ENCODE measurements around the gene FYB2. TPM values are rescaled to one million over a fixed set of nuclear protein-coding genes. Genes with fewer than 3 reads are reported as not detected.

The FYB2 gene, protein sequence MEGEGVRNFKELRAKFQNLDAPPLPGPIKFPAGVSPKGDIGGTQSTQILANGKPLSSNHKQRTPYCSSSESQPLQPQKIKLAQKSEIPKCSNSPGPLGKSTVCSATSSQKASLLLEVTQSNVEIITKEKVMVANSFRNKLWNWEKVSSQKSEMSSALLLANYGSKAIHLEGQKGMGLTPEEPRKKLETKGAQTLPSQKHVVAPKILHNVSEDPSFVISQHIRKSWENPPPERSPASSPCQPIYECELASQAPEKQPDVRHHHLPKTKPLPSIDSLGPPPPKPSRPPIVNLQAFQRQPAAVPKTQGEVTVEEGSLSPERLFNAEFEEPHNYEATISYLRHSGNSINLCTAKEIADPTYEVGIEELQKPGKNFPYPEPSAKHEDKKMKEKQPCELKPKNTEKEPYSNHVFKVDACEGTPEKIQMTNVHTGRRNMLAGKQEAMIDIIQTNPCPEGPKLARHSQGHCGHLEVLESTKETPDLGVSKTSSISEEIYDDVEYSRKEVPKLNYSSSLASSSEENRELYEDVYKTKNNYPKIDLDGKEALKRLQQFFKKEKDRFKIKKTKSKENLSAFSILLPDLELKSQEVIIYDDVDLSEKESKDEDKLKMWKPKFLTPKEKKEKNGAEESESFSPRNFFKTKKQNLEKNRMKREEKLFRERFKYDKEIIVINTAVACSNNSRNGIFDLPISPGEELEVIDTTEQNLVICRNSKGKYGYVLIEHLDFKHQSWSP
- polyA plus RNA-seq (ENCODE audit: insufficient read length in 4 of 4) = 1 to 10 TPM in 3 of 4 donors, under 1 TPM in 1; 0.70 to 1.4 (median 1.2) TPM

DNA sequence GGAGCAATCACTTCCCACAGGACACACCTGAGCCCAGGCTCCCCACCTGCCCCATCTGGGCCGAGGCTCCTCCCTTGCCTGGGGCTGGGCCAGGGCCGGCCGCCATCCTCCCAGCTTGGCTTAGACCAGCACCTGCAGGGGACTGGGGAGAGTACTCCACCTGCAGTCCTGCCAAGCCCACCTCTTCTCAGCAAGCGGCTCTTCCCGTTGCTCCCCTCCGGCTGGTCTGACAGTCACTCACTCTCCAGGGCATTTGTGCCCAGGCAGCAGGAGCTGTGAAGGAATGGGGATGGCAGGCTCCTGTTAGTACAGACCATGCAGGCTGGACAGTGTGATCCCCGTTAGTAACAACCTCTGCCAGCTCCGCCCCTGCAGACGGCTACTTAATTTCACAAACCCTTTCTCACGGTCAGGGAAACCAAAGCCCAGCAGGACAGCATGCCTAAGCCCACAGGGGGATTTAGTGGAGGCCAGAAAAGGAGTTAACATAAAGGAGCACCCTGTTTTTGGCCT lies at the start of gene FYB2:
TSS of gene FYB2 (minus strand) at position 18 of the 513 bp plus-strand sequence. CDS start 114 bp downstream, outside the sequence.
- DNase-seq (ENCODE audit: low read depth in 4 of 4, low spot score in 2 of 4) = no peak

DNA sequence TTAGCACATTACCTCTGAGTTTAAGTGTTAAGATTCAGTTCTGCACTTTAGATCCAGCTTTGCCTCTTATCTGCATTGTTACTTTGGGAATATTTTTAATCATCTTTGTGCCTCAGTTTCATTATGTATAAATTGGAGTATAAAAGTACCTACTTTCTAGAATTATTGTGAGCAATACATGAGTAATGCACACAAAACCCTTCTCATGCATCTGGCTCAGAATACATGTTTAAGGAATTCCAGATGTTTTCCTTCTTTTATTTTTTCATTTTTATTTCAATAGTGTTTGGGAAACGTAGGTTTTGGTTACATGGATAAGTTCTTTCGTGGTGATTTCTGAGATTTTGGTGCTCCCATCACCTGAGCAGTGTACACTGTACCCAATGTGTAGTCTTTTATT lies 49.6 kb upstream of the FYB2 start:
- no peak for DNase-seq (ENCODE audit: low read depth in 4 of 4, low spot score in 2 of 4)

DNA sequence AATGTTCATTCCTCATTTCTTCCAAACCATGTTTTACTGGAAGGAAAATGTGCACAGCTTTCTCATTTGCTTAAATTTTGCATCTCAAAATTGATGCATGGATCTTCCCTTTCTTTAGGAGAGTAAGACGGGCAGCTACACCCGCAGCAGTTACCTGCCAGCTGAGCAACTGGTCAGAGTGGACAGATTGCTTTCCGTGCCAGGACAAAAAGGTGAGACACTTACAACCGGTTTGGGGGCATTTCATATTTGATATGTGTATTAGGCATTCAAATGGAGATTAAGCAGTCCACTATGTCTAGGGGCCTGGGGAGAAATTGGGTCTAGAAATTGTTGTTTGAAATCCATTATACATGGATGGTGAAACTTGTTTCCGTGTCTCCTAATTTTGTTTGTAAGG lies 48.3 kb upstream of the FYB2 start:
- DNase-seq (ENCODE audit: low read depth in 4 of 4, low spot score in 2 of 4) = no peak

DNA sequence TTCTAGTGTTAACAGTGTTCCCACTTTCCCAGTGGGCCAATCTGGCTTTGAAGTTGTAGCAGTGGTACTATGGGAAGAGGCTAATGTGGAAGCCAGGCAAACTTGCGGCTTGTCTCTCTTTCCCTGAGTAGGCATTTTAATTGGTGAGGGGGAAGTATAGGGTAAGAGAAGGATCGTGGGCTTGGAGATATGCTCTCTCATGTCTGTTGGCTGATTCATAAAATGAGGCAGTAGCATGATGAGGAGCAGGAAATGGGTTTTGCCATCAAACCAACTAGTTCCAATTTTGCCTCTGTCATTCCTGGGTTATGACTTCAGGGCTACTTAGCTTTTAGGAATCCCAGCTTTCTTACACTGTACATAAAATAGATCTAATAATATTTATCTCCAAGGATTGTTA lies 47.5 kb upstream of the FYB2 start:
- no peak for DNase-seq (ENCODE audit: low read depth in 4 of 4, low spot score in 2 of 4)

DNA sequence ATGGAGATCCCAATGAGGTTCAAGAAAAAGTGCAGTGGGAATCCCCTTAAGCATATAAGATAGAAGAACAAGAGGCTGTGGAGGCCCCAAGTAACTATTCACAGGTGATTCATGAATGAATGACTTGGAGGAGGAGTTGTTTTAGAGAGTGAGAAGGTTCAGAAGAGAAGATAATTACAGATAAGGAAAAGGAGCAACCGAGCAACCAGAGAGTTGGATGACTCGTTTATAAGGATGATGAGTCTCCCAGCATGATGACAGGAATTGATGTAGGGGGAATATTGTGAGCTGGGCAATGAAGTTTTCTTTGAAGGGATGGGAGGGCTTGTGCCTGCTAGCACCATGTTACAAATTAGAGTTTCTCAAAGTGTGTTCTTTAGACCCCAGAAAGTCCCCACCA lies 45.2 kb upstream of the FYB2 start:
- DNase-seq (ENCODE audit: low read depth in 4 of 4, low spot score in 2 of 4) = no peak

DNA sequence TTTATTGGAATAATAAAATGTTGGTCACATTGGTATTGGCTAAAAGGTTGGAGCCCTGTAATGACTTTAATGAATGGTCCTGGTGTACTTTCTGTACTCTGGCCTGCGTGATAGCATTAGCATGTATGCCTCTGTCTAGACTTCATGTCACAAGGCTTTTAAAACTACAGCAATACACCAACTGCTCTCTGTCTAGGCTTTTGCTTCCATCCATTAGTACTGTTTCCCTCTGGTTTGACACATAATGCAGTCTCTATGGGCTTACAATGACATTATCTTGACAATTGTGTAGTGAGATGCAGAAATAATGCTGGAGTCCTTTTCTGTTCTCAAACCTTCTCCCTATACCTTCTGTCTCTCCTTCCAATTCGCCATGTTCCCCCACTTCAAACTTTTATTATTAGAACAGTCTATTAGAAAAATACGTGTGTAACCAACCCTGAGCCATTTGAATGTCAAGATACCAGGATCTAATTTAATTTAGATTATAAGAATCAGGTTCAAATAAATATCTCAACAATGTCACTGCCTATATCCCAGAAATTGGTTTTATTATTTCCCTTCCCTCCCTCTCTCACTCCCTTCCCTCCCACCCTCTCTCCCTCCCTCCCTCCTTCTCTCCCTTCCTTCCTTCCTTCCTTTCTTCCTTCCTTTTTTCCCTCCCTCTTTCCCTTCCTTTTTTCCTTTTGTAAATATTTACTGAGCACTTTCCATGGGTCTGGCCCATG lies 44.2 kb upstream of the FYB2 start:
- DNase-seq (ENCODE audit: low read depth in 4 of 4, low spot score in 2 of 4) = no peak

DNA sequence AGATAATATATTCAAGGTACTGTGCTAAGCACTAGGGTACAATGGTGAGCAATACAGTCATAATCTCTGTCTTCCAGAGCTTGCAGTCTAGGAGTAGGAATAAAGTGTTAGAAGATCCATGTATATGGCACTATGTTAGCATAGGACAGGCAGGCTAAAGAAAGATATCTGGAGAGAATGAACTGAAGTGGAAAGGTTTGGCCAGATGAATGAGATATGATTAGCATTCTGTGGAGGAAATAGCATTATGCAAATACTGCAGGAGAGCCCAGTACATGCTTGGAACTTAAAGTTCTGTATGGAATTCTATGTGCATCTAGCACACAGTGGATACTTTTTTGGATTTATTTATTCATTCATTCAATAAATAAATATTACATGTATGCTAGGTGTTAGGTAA lies 40.1 kb upstream of the FYB2 start:
- no peak for DNase-seq (ENCODE audit: low read depth in 4 of 4, low spot score in 2 of 4)

DNA sequence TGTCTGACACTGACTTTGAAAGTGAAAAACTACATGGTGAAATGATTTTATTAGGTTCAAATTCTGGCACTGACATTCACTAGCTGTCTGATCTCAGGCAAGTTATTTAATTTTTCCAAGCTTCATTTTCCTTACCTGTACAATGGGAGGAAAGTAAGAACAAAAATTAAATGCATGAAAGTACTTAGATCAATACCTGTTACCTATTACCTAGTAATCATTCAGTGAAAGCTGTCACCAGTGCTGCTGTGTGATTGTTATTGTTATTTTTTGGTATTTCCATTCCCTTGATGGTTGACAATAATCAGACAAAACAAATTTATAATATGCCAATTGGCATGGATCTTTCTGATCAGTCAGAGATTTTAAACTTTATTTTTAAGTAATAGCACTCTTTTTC lies 37.0 kb upstream of the FYB2 start:
- DNase-seq (ENCODE audit: low read depth in 4 of 4, low spot score in 2 of 4) = no peak

DNA sequence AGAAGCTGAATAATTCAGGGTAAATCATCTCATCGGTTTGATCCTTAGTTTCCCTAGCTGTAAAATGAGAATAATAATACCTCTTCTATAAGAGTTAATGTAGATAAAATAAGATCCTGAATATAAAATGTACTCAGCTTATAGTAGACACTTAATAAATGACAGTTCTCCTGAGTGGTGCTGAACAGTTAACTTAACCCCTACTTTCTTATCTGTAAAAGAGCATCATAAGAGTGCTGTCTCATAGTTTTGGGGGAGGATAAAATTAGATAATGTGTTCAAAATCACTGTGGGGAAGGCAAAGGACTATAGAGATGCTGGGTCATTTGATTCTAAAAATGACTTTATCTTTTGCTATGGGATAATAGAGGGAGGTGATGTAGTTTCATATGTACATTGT lies 36.0 kb upstream of the FYB2 start:
- DNase-seq (ENCODE audit: low read depth in 4 of 4, low spot score in 2 of 4) = no peak

DNA sequence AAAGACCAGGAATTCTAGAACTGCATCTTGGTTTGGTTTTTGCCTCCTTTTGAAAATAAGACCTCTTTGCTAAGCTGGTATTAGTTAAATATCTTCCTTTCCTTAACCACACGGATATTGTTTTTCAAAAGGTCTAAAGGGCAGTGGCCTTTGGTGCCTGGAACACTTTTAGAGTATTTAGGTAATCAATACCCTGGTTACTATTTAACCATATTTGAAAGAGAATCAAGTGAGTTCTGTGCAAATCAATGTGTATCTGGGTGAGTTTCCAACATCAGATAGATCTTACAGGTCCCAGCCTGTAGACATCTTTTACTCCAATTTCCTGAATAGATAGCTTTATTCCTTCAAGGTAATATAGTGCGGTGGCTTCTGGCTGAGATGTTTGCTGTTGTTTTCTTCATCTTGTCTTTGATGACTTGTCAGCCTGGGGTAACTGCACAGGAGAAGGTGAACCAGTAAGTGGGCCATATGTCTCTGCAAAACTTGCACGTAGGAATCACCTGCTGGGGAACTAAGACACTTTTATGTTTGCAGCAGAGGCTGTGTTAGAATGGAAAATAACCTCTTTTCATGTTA lies 35.4 kb upstream of the FYB2 start, which contains the start of gene C8A:
TSS of gene C8A (plus strand) at position 277 of the 579 bp plus-strand sequence. CDS start at position 382, 105 bp downstream.
- no peak for DNase-seq (ENCODE audit: low read depth in 4 of 4, low spot score in 2 of 4)

DNA sequence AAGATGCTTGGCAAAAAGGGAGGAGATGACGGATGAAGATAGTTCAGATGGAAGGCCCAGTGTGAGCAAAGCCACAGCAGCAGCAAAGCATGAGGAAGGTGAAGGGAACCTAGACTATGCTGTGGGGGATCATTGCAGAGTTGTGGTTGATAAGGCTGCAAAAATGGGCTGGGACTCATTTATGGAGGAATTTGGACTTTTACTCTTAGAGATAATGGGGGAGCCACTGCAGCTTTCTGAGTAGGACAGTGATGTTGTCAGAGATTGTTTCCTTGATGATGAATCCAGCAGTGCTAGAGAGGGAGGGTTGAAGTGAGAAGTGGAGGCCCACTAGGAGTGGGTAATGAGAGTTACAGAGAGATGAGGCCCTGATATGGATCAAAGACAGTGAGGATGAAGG lies 33.3 kb upstream of the FYB2 start:
- DNase-seq (ENCODE audit: low read depth in 4 of 4, low spot score in 2 of 4) = no peak

DNA sequence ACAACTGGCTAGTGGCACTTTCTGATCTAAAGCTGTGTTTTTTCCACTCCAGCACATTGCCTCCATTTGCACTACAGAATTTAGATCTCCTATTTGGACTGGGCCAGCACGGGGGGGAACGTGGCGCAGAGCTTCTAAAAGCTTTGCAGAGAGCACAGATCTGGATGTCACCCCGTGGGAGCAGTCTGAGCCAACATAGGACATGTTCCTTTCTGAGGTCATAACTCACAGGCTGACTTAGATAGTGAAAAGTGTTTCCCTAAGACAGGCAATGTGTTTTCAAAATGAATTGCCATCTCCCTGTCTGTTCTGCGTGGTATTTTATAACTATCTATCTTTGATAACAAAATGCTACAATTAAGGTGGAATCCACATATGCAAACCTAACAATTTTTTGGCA lies 31.7 kb upstream of the FYB2 start:
- DNase-seq (ENCODE audit: low read depth in 4 of 4, low spot score in 2 of 4) = no peak

DNA sequence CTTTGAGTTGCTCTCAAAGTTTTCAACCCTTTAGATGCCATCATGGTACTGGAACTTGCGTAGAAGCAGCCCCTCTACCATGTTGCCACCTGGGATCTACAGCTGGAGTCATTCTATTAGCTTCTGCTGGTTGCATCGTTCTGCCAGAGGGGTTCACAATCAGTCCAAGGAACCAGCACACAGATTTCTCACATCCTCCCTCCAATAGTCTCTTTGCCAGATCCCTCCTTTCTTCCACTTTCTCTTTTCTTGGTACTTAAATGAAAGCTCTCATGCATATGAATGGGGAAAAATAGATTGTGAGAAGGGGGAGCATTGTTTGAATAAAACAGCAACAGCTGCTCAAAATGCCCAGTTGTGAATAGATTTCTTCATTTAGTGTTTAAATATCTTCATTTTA lies 31.2 kb upstream of the FYB2 start:
- DNase-seq (ENCODE audit: low read depth in 4 of 4, low spot score in 2 of 4) = no peak

DNA sequence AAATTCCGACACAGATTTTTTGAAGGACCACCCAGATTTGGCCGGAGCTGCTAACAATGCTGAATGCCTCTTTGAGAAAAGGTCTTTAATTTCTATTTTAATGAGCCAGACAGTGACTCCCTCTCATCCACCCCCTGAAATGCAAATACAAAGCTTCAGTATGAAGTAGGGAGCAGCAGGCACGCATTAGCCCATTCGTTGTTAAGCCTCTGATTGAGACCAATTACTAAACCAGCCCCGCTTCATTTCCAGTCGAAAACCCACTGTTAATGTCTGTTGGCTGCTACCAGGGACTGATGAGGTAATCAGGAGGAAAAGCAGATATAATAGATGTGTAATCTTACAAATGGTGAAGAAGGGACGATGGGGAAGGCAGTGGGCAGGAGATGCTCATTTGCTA lies 30.5 kb upstream of the FYB2 start:
- DNase-seq (ENCODE audit: low read depth in 4 of 4, low spot score in 2 of 4) = no peak

DNA sequence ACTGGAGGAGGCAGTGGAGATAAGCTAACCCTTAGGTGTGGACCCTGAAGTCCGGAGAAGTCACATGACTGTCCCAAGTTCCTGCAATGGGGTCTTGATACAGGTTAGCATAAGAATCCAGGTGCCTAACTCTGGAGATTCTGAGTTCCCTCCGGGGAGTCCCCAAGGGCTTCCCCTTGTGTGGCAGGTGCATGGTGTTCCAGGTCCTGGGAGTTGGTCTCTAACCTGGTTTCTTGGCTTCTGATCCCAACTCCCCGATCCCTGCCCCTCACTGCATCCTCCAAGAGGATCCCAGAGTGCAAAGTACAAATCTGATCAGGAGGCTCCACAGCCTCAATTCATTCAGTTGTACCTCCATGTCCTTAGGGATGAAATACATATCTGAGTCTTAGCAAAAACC lies 26.1 kb upstream of the FYB2 start:
- DNase-seq (ENCODE audit: low read depth in 4 of 4, low spot score in 2 of 4) = no peak

DNA sequence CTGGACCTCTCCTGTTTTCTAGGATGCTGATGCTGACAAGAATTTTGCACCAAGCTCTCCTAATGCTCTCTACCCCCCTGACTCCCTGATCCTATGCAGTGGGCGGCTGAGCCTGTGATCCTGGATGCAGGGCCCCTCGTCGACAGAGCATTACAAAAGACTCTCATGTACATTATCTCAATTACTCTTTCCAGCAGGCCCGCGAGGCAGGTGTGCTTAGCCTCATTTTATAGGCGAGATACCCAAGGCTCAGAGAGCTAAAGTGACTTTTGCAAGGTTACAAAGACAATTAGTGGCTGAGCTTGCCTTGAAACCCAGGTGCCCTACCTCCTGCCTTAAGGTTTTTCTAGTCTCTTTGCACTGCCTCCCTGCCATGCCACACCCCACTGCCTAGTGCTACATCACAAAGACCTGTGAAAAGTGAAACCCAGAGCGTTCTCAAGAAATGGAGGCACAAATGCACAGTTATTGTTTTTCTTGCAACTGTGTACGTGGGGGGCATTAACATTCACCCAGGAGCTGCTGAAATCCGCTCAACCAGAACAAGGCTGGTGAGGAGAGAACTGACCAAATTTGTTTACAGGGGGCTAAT lies 25.4 kb upstream of the FYB2 start:
- no peak for DNase-seq (ENCODE audit: low read depth in 4 of 4, low spot score in 2 of 4)

DNA sequence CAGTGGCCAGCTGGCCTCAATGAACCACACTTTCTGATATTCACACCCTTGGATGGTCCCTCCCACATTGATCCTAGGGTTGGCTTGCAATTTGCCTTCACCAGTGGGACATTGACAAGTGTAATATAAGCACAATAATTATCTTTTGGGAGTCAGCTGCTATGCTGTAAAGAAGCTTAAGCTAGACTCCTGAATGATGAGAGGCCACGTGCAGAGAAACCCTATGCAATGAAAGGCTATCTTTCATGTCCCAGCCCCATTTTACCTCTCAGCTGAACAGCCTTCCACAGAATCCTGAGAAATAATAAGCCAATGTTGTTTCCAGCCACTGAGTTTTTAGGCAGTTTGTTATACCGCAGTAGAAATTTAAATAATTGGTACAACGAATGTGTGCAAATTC lies 24.3 kb upstream of the FYB2 start:
- no peak for DNase-seq (ENCODE audit: low read depth in 4 of 4, low spot score in 2 of 4)

DNA sequence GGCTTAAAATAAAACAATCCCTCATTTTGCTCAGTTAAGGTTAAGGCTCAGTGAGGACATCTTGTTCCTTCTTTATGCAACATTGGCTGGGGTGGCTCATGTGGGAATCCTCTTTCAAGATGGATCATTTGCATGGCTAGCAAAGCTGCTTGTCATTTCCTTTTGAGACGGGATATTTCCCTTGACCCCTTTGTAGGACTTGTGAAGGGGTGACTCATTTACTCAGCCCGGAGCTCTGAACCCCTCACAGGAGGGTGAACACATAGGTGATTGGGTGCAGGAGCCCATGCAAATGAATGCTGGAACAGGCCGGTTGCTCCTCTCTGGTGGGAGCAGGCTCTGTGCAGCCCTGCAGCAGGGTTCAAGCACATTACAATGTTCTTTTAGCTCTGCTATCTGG lies 19.6 kb upstream of the FYB2 start:
- DNase-seq (ENCODE audit: low read depth in 4 of 4, low spot score in 2 of 4) = no peak

DNA sequence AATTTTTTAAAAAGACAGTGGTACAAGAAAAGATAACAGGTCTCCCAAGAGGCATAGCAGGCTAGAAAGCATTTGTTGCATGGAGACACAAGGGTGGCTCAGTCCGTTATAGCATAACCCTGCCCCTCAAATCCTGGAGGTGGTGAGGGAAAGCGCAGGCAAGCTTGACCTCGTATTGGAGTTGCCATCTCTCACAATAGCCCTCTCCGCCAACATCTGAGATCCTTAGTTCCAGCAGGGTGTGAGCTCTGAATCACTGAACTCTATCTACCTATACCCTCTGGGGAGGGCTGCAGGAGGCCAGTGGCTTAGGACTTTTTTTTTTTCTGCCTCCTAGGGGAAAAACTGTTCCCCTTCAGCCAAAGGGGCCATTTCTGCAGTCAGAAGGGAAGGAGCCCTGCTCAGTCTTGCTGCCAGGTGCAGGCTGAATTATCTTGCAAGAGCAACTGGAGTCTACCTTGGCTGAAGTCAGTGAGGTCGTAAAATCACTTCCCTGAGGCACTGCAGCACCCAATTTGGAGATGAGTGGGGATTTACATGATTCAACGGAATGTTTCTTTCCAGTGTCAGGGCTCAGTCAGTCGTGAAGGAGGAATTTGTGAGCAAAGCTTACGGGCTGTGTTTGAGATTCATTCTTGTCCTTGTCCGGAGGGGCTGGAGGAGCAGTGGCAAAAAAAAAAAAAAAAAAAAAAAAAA lies 18.2 kb upstream of the FYB2 start:
- DNase-seq (ENCODE audit: low read depth in 4 of 4, low spot score in 2 of 4) = no peak

DNA sequence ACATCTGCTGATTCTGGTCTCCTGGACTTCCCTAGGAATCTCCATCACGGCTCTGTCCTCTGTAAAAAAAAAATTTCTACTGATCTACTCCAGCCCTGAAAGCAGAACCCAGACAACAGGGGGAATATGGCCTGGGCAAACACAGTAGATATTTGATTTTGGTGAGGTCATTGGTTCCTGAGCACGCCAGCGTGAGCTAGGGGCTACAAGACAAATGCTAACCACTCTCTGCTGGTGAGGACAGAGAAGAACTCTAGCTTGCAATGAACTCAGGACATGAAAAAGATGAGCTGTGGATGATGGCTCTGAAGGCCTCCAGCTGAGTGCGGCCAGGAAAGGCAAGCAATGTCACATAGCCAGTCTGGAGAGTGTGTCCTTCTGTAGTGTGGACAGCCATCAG lies 17.2 kb upstream of the FYB2 start:
- DNase-seq (ENCODE audit: low read depth in 4 of 4, low spot score in 2 of 4) = no peak

Data from left renal cortex interstitium (tissue), 4 donors.